ENCODE data around the gene CRKL.

- TF ChIP-seq CTCF (conservative IDR thresholded peaks at IDR 0.05), result no peak
- TF ChIP-seq EZH2 (IDR thresholded peaks at IDR 0.05; ENCODE audit: low read depth), result no peak
These were observed 77.1 kb downstream of the CRKL start for GRCh38 chr22:20994128-20994901.

Data from PC-9 (cell line).